ENCODE data around the gene STT3B.
"Not testable (repeated sequence)": the region's sequence is repeated elsewhere in the genome, so short reads cannot be mapped to it uniquely, and the experiment has no call there.

The STT3B gene

GRCh38 chr3:31532587-31533168 is at the start of gene STT3B:
Gene STT3B (plus strand): TSS chr3:31532925. CDS start chr3:31532999, 74 bp downstream.
- DNase-seq, result peak; percentile 80 to 97

GRCh38 chr3:31483776-31484175 is 48.9 kb upstream of the STT3B start:
- DNase-seq, result no peak

- DNase-seq, result no peak
Measured at GRCh38 chr3:31485196-31485595, 47.5 kb upstream of the STT3B start.

- DNase-seq, result no peak
Measured at GRCh38 chr3:31486865-31487533, 45.7 kb upstream of the STT3B start.

GRCh38 chr3:31488475-31489017 is 44.2 kb upstream of the STT3B start:
- no peak for DNase-seq

GRCh38 chr3:31490502-31490901 is 42.2 kb upstream of the STT3B start:
- no peak for DNase-seq

- no peak for DNase-seq
Measured at GRCh38 chr3:31491660-31492059, 41.1 kb upstream of the STT3B start.

GRCh38 chr3:31493149-31493548 is 39.6 kb upstream of the STT3B start:
- no peak for DNase-seq

- no peak for DNase-seq
Measured at GRCh38 chr3:31495971-31496665, 36.6 kb upstream of the STT3B start.

GRCh38 chr3:31498791-31499190 is 33.9 kb upstream of the STT3B start:
- DNase-seq, result no peak

GRCh38 chr3:31499281-31499680 is 33.4 kb upstream of the STT3B start:
- no peak for DNase-seq

- DNase-seq, result no peak
Measured at GRCh38 chr3:31502803-31503221, 29.9 kb upstream of the STT3B start.

- no peak for DNase-seq
Measured at GRCh38 chr3:31503456-31503855, 29.3 kb upstream of the STT3B start.

- no peak for DNase-seq
Measured at GRCh38 chr3:31504230-31504629, 28.5 kb upstream of the STT3B start.

- no peak for DNase-seq
Measured at GRCh38 chr3:31505371-31506048, 27.2 kb upstream of the STT3B start.

GRCh38 chr3:31506515-31506914 is 26.2 kb upstream of the STT3B start:
- not testable (repeated sequence) for DNase-seq

GRCh38 chr3:31508452-31509146 is 24.1 kb upstream of the STT3B start:
- no peak for DNase-seq

- DNase-seq, result no peak
Measured at GRCh38 chr3:31509147-31509728, 23.5 kb upstream of the STT3B start.

GRCh38 chr3:31514570-31514969 is 18.2 kb upstream of the STT3B start:
- no peak for DNase-seq

GRCh38 chr3:31515486-31516284 is 17.0 kb upstream of the STT3B start:
- DNase-seq, result no peak

GRCh38 chr3:31516757-31517156 is 16.0 kb upstream of the STT3B start:
- DNase-seq, result no peak
